Fibroblast of skin of left quadriceps (primary cell): Measurements from ENCODE around the gene MINDY3.
"Not testable (repeated sequence)": the region's sequence is repeated elsewhere in the genome, so short reads cannot be mapped to it uniquely, and the experiment has no call there.

ENCODE experiments used
- DNase-seq, 2 experiments: peaks; one replicate each; pipeline ENCODE4 v3.0.0-alpha.2; 2013; ENCODE audit warnings: low read depth in 2 of 2

The MINDY3 gene

DNA sequence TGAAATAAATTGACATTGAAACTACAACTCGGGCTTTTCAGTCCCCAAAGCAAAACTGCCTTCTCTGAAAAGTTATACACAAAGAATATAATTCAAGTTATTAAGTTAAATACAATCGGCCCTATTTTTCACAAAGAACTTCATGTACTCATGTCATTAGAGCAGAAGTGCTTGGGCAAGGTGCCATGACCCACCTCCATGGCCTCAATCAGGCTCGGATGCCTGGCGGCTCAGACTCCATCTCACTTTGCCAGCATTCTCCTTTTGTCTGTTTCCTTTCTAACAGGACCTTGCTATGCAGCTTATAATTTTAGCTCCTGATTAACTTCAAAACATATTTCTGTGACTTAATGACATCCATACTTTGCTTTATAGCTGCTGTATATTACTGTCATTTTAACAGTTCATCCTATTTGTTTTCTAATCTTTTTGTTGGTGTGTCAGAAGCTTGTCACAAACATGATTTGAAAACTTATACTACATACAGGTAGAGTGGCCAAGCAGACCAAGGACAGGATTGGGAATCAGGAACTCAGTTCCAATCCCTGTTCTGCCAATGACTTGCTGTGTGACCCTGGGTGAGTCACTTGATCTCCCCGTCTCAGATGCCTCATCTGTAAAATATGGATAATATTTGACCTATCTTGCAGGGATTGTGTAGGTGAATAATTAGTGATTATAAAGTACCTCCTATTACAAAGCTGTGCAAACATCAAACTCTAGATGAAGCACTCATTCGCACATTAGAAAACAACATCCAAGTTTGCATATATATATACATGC is 79.8 kb downstream of the MINDY3 start:
- DNase-seq = no peak

DNA sequence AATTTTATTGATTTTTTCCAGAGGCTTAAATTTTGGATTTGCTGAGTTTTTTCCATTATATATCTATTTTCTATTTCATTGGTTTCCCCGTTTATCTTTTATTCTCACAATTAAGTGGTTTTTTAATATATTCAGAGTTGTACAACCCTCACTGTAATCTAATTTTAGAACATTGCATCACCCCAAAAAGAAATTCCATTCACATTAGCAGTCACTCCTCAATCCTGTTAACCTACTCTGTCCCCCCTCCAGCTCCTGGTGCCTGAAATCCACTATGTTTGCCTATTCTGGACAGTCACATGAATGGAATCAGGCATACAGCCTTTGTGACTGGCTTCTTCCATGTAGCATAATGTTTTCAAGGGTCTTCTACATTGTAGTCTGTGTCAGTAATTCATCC is 84.8 kb downstream of the MINDY3 start:
- DNase-seq = peak; percentile 69 to 74

DNA sequence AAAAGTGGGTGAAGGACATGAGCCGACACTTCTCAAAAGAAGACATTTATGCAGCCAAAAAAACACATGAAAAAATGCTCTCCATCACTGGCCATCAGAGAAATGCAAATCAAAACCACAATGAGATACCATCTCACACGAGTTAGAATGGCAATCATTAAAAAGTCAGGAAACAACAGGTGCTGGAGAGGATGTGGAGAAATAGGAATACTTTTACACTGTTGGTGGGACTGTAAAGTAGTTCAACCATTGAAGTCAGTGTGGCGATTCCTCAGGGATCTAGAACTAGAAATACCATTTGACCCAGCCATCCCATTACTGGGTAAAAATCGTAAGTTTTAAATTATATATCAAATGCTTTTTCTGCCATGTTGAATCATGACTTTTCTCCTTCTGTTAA is 85.8 kb downstream of the MINDY3 start:
- not testable (repeated sequence) for DNase-seq

DNA sequence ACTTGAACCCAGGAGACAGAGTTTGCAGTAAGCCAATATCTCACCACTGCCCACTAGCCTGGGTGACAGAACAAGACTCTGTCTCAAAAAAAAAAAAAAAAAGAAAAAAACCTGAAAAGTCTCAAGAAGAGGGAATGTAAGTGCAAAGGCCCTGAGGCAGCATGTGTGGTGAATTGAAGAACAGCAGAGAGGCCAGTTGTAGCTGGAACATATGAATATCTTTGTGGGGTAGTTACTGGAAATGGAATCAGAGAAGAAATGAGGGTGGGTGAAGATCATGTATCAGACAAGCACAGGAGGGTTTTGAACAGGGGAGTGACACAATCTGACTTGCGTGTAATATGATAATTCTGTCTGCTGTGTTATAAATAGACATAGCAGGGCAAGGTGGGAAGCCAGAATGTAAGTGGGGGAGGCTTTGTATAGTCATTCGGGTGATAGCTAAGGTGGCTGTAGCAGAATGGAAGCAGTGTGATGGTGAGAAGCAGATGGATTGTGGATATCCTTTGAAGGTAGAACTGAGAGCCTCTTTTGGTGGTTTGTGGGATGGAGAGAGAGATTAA is 95.3 kb downstream of the MINDY3 start:
- DNase-seq = no peak

DNA sequence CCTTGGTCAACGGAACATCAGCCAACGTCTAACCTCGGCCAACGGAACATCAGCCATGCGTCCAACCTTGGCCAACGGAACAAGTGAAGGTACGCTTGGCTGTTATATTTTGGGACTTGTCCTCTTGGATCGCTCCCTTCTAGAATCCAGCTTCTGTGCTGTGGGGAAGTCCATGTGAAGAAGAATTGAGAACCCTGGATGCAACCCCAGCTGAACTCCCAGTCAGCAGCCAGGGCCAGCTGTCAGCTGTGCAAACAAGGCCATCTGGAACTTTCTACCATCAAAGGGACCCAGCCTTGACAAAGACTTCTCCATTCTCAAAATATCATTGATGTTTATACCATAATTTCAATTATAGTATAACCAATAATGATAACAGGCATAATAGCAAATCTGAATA is 97.3 kb downstream of the MINDY3 start:
- no peak for DNase-seq

DNA sequence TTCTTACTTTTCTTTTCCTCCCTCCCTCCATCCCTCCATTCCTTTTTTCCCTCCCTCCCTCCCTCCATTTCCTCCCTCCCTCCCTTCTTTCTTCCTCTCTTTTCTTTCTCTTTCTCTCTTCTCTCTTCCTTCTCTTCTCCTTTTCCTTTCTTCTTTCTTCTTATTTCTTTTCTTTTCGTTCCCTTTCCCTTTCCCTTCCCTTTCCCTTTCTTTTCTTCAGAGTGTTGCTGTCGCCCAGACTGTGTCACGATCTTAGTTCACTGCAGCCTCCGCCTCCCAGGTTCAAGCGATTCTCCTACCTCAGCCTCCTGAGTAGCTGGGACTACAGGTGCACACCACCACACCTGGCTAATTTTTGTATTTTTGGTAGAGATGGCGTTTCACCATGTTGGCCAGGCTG is 98.1 kb downstream of the MINDY3 start:
- DNase-seq = not testable (repeated sequence)

DNA sequence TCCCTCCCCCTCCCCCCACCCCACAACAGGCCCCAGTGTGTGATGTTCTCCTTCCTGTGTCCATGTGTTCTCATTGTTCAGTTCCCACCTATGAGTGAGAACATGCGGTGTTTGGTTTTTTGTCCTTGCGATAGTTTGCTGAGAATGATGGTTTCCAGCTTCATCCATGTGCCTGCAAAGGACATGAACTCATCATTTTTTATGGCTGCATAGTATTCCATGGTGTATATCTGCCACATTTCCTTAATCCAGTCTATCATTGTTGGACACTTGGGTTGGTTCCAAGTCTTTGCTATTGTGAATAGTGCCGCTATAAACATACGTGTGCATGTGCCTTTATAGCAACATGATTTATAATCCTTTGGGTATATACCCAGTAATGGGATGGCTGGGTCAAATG is 99.1 kb downstream of the MINDY3 start:
- not testable (repeated sequence) for DNase-seq

DNA sequence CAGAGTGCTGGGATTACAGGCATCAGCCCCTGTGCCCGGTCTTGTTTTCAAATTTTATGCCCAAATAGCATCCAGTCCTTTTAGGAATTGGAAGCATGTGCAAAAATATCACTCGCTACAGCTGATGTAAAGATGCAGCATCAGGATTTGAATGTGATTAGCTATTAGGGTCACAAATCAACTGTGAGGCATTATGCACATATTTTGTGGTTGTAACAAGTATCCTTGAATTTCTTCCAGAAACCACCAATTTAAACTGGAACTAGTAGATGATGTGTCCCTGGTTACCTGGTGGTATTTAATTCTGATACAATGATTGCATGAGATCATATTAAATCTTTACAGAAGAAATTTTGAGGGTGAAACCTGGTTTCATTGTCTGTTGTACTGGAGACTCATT is 99.6 kb downstream of the MINDY3 start:
- peak in 1 of 2 experiments; percentile 29 for DNase-seq

DNA sequence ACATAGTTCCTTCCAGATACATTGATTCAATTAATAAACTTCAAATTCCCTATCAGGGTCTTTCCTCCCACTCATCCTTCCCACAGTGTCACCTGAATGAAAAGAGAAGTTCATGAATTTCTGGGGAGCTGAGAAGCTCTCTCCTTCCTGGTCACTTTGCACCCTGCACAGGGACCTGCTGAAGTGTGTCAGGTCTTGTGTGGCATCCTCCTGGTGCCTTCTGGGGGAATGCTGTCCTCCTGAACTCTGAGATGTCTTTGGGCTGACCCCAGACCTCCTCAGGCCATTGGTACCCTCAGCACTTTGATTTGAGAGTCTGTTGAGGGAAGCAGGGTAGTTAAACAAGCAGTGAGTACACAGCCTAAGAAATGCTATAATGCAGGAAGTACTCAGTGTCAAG is 101.0 kb downstream of the MINDY3 start:
- DNase-seq = no peak

DNA sequence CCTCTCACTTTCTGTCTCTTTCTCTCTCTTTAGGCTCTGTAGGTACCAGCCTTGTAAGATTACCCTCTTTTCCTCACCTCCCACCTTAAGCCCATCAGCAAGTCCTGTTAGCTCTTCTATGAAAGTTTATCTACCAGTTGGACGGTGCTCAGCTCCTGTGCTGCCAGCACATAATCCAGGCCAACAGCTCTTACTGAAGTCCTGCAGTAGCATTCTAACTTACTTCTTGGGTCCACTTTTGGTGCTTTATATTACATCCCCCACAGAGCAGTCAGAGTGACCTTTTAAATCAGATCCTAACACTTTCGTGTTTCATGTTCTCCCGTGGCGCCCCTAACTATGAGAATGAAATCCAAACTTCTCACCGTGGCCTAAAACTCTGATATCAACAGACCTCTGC is 101.7 kb downstream of the MINDY3 start:
- DNase-seq = no peak

DNA sequence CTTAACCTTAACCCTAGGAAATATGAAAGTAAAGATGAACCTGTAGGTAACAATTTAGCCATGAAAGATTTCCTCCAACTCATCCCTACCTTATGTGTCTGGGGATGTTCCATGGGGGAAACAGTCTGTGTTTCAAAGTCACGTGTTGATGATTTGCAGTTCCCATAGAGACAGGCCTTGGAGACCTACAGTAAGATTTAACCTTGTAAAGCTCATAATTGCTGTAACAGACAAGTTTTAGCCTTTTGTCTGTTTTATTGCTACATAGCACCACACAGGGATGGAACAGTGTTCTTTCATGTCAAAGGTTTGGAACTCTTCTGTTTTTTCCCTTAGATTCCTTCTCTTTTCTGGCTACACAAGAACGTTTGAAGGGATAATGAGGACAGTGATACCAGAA is 105.4 kb downstream of the MINDY3 start:
- no peak for DNase-seq

DNA sequence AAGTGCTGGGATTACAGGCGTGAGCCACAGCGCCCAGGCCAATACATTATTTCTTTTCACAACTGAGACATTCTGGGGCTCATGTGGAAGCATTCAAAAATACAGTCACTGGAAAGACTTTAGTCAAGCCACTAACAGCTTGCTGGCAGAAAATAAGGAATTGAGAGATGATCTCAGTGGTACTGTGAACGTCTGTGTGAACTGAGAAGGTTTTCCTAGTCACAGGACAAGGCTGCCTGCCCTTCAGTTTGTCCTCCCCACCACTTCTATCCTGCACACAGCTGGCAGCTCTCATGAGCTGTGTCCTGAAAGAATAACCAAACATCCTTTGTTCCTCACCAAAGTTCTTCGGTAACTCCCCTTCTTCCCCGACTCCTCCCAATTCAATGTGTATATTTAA is 109.3 kb downstream of the MINDY3 start:
- DNase-seq = no peak

DNA sequence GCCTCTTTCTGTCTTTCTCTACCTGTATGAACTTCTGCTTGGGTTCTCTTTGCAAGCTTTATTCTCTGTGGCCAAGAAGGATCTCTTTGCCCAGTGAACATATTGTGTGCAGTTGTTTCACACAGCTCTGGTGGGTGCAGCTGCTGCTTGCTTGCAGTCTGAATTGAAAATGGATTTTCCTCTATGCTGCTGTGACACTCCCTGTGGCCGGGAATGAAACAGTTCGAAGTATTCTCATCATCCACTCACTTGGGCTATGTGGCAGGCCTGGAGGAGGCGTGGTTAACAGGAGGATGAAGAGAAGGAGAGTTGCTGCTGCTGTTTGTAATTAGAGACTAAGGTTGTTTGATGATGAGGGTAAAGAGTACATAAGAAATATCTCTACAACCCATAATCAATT is 112.2 kb downstream of the MINDY3 start:
- DNase-seq = no peak

DNA sequence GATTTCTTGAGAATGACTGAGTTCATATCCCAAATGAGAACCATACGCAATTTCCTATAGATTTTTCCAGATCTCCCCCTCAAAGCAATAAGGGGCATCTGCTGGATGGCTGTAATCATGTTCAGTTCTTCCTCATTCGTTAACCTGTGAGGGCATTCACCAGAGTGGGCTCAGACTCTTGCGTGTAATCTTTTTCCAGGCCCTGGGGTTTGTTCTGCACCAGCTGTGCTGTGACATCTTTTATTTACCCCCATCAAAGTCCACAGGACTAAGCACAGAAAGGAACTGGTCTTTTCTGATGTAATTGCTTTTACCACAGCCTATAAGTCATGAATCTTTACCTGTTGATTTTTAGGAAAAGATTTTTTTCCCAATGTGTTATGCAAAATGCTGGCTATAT is 112.7 kb downstream of the MINDY3 start:
- no peak for DNase-seq

DNA sequence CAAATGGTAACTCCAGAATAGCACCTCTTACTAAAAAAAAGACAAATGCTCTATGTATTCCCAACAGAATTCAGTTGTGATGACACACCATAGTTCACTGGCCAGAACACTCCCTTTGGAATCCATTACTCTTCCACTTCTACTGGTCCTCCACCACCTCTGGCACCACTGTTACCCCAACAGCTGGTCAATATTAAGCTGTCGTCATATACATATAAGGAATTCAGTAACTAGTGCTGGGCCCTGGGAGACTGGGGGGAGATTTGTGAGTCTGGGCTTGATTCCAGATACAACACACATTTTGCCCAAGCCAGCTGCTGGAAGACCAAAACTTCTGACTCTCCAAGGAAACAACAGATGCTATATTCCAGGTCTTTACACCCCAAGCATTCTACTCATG is 114.6 kb downstream of the MINDY3 start:
- DNase-seq = peak; percentile 74 to 75

DNA sequence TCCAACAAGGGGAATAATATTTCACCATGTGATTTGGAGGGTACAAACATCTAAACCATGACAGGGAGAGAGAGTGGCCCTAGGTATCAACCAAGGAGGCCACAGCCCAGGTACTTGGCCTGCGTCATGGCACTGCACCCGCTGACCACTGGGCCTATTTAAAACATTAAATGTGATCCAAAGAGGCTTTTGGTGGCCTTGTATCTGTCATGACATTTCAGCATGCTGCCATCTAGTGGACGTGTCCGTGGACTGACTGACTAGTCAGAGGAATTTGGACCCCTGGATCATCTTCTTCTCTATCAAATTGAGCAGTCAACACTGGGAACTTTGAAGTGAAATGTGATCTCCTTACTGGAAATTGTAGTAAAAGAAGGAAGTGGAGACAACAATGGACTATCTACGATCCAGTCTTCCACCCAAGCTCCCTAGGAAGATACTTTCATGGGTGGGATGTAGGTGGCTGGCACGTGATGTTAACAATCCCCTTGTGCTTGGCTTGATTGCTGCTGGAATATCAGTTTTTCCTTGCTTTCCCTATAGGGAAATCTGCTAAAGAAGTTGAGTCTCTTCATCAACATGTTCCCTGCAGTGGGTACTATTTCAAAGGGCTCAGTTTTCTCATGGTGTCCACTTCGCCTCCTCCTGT is 116.0 kb downstream of the MINDY3 start:
- DNase-seq = peak in 1 of 2 experiments; percentile 17

DNA sequence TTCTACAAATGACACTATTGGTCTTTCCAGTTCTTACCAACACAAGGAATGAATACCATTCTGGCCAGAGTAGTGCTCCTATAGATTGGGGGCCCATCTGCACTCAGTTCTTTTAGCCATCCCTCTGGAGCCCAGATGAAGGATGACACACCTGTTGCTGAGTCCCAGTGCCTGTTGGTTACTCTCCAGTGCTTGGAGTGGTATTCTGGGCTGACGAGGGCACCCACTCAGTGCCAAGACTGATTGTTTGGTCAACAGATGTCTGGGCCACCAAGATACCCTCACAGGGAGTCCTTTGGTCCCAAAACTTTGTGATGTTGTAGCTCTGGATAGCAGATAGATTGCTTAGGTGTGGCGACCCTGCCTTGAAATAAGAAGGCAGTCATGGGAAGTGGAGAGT is 116.9 kb downstream of the MINDY3 start:
- no peak for DNase-seq

DNA sequence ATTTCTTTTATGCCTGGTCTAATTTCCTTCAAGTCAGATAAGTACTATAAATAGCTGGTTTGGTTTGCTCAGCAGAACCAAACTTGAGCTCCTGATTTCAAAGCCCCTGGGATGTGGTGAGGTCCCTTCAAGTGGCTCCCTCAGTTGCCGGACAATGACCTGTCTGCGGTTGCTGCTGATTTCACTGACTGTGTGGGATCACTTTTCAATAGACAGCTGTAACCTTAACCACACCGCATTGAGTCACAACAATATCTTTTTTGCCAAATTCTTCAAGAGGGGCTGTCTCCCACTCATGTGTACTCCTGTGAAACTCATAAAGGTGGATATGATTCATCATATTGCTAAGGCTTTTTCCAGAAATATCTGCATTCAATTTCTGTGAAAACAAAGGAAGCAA is 117.5 kb downstream of the MINDY3 start:
- peak in 1 of 2 experiments; percentile 15 for DNase-seq

DNA sequence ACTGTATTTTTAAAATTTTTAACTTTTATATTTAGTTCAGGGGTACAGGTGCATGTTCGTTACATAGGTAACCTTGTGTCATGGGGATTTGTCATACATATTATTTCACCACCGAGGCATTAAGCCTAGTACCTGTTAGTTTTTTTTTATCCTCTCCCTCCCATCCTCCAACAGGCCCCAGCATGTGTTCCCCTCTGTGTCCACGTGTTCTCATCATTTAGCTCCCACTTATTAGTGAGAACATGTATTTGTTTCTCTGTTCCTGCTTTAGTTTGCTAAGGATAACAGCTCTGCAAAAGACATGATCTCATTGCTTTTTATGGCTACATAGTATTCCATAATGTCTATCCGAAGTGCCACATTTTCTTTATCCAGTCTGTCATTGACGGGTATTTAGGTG is 118.2 kb downstream of the MINDY3 start:
- DNase-seq = no peak

DNA sequence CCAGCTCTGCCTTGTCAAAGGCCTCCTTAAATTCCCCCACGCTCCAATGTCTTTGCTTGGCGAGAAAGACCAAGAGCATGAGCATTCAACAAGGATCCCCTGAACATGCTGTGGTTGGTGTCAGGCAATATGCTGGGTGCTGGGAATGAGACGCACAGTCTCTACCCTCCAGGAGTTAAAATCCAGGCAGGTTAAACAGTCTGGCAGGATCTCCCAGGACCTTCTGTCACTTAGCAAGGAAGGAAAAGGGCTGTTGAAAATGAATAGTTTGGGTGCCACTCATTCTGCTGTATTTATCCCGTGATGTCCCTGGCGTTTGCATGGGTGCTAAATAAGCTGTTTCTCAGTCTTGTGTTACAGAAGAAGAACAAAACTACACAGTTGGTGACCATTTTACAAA is 118.7 kb downstream of the MINDY3 start:
- DNase-seq = no peak

DNA sequence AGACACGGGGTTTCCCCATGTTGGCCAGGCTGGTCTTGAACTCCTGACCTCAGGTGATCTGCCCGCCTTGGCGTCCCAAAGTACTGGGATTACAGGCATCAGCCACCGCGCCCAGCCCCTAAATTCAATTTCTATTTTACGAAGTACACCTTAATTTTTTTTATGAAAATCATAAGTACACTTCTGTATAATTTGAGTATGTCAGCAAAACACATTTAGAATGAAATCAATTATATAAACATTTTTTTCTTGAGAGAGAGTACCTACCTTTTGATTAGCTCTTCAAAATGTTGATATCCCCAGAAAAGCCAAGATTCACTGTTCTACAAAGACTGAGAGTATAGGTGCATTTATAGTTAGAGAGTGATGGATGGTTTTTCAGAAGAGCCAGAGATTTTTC is 120.0 kb downstream of the MINDY3 start:
- DNase-seq = no peak

DNA sequence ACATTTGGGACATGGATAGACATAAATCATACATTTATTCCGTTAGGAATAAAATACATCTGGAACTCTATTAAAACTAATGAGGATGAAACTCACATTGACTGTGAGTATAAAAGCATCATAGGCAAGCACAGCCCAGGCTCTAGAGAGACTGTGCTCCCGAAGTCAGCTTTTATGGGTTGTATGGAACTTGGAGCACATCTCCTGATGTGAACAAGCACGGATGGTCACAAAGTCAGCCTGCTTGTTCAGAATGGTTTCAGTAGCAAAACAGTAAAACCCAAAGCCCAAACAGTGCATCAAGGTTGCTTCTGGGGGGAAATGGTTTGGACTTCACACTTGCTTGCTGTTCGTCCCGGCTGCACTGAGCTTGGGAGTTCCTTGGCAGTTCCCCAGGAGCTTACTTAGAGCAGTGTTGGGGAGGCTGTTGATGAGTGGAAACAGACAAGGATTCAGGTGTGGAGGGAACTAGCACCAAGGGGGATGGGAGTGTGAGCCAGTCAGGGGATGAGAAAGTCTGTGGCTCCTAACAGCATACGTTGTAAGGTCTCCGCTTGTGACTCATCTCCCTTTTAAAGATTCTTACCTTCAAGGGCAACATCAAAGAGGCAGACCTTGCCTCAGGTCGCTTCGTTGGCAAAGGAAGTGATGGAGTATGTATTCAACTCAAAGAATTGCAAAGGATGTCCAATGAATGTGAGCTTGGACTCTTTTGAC is 120.9 kb downstream of the MINDY3 start:
- DNase-seq = no peak
